Endodermal cell (in vitro differentiated cells): ENCODE measurements around the gene DENND1C. TPM values are rescaled to one million over a fixed set of nuclear protein-coding genes. Genes with fewer than 3 reads are reported as not detected.
A peak's percentile ranks its signal among the peaks of the same experiment; 100 is the strongest.

Experiments
- DNase-seq: peaks from one replicate; pipeline ENCODE4 v3.0.0-alpha.2; 2017
- H3K27ac ChIP-seq: 2 replicates; pipeline ENCODE4 v1.5.1; 2013; ENCODE audit warnings: mild to moderate bottlenecking, low read depth, low read length, moderate library complexity
- H3K27me3 ChIP-seq: 2 replicates; pipeline ENCODE4 v1.6.1; 2013; ENCODE audit warnings: mild to moderate bottlenecking, low read length, moderate library complexity; ENCODE audit not compliant: insufficient read depth, control insufficient read depth, poor library complexity, severe bottlenecking
- H3K36me3 ChIP-seq: 2 replicates; pipeline ENCODE4 v1.7.0; 2013; ENCODE audit warnings: mild to moderate bottlenecking, low read length, moderate library complexity; ENCODE audit not compliant: control insufficient read depth, insufficient read depth
- H3K4me1 ChIP-seq: one replicate; pipeline ENCODE4 v1.7.0; 2013; ENCODE audit warnings: low read length; ENCODE audit not compliant: control insufficient read depth, insufficient read depth
- H3K4me3 ChIP-seq: 2 replicates; pipeline ENCODE4 v1.5.1; 2013; ENCODE audit warnings: mild to moderate bottlenecking, low read length, moderate library complexity
- H3K9ac ChIP-seq: 2 replicates; pipeline ENCODE4 v1.6.1; 2013; ENCODE audit warnings: mild to moderate bottlenecking, low read length, moderate library complexity; ENCODE audit not compliant: poor library complexity, severe bottlenecking; ENCODE audit errors: extremely low read depth
- H3K9me3 ChIP-seq: 2 replicates; pipeline ENCODE4 v1.6.1; 2013; ENCODE audit warnings: mild to moderate bottlenecking, low read length, moderate library complexity; ENCODE audit not compliant: control insufficient read depth
- H3K27ac Mint-ChIP-seq: 2 replicates; pipeline ENCODE4 v1.8.0; 2020; ENCODE audit warnings: mixed read lengths
- H3K27me3 Mint-ChIP-seq: 2 replicates; pipeline ENCODE4 v1.8.0; 2021; ENCODE audit warnings: mild to moderate bottlenecking, mixed read lengths; ENCODE audit not compliant: insufficient read depth
- H3K36me3 Mint-ChIP-seq: 2 replicates; pipeline ENCODE4 v1.8.0; 2020; ENCODE audit warnings: low read depth, mixed read lengths
- H3K4me1 Mint-ChIP-seq: 2 replicates; pipeline ENCODE4 v1.8.0; 2020; ENCODE audit warnings: mixed read lengths
- H3K4me3 Mint-ChIP-seq: 2 replicates; pipeline ENCODE4 v1.8.0; 2020; ENCODE audit warnings: mild to moderate bottlenecking, moderate library complexity, mixed read lengths
- H3K9me3 Mint-ChIP-seq: 2 replicates; pipeline ENCODE4 v1.8.0; 2020; ENCODE audit warnings: mild to moderate bottlenecking, mixed read lengths
- CTCF ChIP-seq: fragments of 200-600 bp; sonication (generic); conservative IDR thresholded peaks from 2 replicates; pipeline ENCODE4 v1.5.0; 2021; ENCODE audit warnings: antibody characterized with exemption, mild to moderate bottlenecking
- WGBS, 2 experiments: methylation state at CpG; one replicate each; pipeline versions ENCODE4 v1.1.5 to v1.1.7; 2013; ENCODE audit warnings: missing lambda C conversion rate in 2 of 2, mixed read lengths in 1 of 2; ENCODE audit not compliant: insufficient coverage in 1 of 2, insufficient read length in 1 of 2; 5-methylcytosine and 5-hydroxymethylcytosine counted together
- total RNA-seq, 2 donors: library from RNA; stranded (reverse); fragmentation: NEBNext Ultra II Directional in 1 of 2; extraction: Animal tissue kit (Norgen Biotek cat#: 25700) in 1 of 2; gene quantifications; 2 replicates in 1 of 2; 3 replicates in 1 of 2; pipeline ENCODE4 v1.2.1, GENCODE V29; 2021

The DENND1C gene
- total RNA-seq, 2 donors from 2014 or later, result 1.7 to 2.1 TPM

GRCh38 chr19:6417713-6418561 is 63.6 kb downstream of the DENND1C start:
- H3K4me1 Mint-ChIP-seq, result peaks cover 11% of the 10 kb centered on the region
- H3K9me3 ChIP-seq, result no peaks in the 10 kb centered on the region
- no peak overlapping the region for H3K27ac ChIP-seq
- WGBS, 2 experiments, result 93 to 95% methylated on average over 26 to 33 of the region's 33 CpGs
- no peak overlapping the region for H3K9ac ChIP-seq
- H3K27me3 ChIP-seq, result no peaks in the 10 kb centered on the region
- no peak overlapping the region for H3K27ac Mint-ChIP-seq
- H3K9me3 Mint-ChIP-seq, result no peaks in the 10 kb centered on the region
- no peak overlapping the region for H3K4me3 Mint-ChIP-seq
- H3K27me3 Mint-ChIP-seq, result no peaks in the 10 kb centered on the region
- DNase-seq, result peak; percentile 79
- H3K4me1 ChIP-seq, result no peaks in the 10 kb centered on the region
- no peak overlapping the region for H3K4me3 ChIP-seq
- peaks cover 86% of the 10 kb centered on the region for H3K36me3 Mint-ChIP-seq
- H3K36me3 ChIP-seq, result peaks cover 92% of the 10 kb centered on the region
- peak; percentile 65 for TF ChIP-seq CTCF

Other genes with a start within 250 kb of the DENND1C start
- gene MLLT1, start 201.8 kb downstream of the DENND1C start, total RNA-seq, result 10 to 100 TPM; 50.1 to 51.8 TPM
- not detected for gene ACER1, start 148.2 kb downstream of the DENND1C start, total RNA-seq
- gene CLPP, start 120.3 kb downstream of the DENND1C start, total RNA-seq, result 10 to 100 TPM; 79.8 to 87.7 TPM
- gene ALKBH7, start 109.0 kb downstream of the DENND1C start, total RNA-seq, result 10 to 100 TPM; 80.0 to 98.3 TPM
- 1 to 10 TPM; 1.9 to 2.7 TPM for gene PSPN, start 105.9 kb downstream of the DENND1C start, total RNA-seq
- gene GTF2F1, start 88.6 kb downstream of the DENND1C start, total RNA-seq, result 10 to 100 TPM; 59.2 to 66.4 TPM
- 100 to 1,000 TPM; 454 to 476 TPM for gene KHSRP, start 57.0 kb downstream of the DENND1C start, total RNA-seq
- gene SLC25A41, start 48.0 kb downstream of the DENND1C start, total RNA-seq, result under 1 TPM in 1 of 2 donors, not detected in 1; 0.46 TPM
- gene SLC25A23, start 22.0 kb downstream of the DENND1C start, total RNA-seq, result 10 to 100 TPM; 34.9 to 39.5 TPM
- 10 to 100 TPM; 46.4 to 50.9 TPM for gene CRB3, start 17.5 kb downstream of the DENND1C start, total RNA-seq
- gene TUBB4A, start 20.5 kb upstream of the DENND1C start, total RNA-seq, result 1 to 10 TPM; 5.2 to 7.5 TPM
- 1 to 10 TPM in 1 of 2 donors, under 1 TPM in 1; 0.68 to 3.9 TPM for gene TNFSF9, start 49.2 kb upstream of the DENND1C start, total RNA-seq
- gene CD70, start 109.4 kb upstream of the DENND1C start, total RNA-seq, result 1 to 10 TPM in 1 of 2 donors, under 1 TPM in 1; 0.92 to 1.8 TPM
- gene TNFSF14, start 188.4 kb upstream of the DENND1C start, total RNA-seq, result under 1 TPM; 0.18 to 0.88 TPM
- 10 to 100 TPM; 13.7 to 23.5 TPM for gene C3, start 238.9 kb upstream of the DENND1C start, total RNA-seq